RWPE1 (cell line): ENCODE data around the gene CDK5RAP2.

Experiments
- CTCF ChIA-PET: fragments of 350-600 bp; sonication (Branson Sonifier 250); formaldehyde crosslinking; extraction: SDS; loops from one replicate; lab custom pipeline; 2021; lab: Yijun Ruan, JAX
- POLR2A ChIA-PET: fragments of 400-600 bp; formaldehyde crosslinking; extraction: SDS; loops from one replicate; lab custom pipeline; 2020; ENCODE audit warnings: antibody characterized with exemption; ENCODE audit not compliant: low non-redundant PET; lab: Yijun Ruan, JAX
- DNase-seq: peaks from one replicate; pipeline ENCODE4 v3.0.0; 2012; ENCODE audit warnings: low spot score
- H3K27ac ChIP-seq: fragments of 450-650 bp; 2 replicates; pipeline ENCODE4 v1.5.1; 2017
- CTCF ChIP-seq: fragments of 450-650 bp; conservative IDR thresholded peaks from 2 replicates; pipeline ENCODE4 v1.5.1; 2017; ENCODE audit warnings: low read depth, mild to moderate bottlenecking

CDK5RAP2 gene

GRCh38 chr9:120443489-120443888 lies 136.5 kb downstream of the CDK5RAP2 start:
- DNase-seq: no peak
- TF ChIP-seq CTCF: no peak
- CTCF ChIA-PET: no interaction called here
- POLR2A ChIA-PET: no interaction called here
- no peak overlapping the region for H3K27ac ChIP-seq

- TF ChIP-seq CTCF: no peak
- DNase-seq: no peak
- no peak overlapping the region for H3K27ac ChIP-seq
- POLR2A ChIA-PET: no interaction called here
- CTCF ChIA-PET: no interaction called here
Observed at GRCh38 chr9:120442308-120442995, 137.5 kb downstream of the CDK5RAP2 start.

DNA sequence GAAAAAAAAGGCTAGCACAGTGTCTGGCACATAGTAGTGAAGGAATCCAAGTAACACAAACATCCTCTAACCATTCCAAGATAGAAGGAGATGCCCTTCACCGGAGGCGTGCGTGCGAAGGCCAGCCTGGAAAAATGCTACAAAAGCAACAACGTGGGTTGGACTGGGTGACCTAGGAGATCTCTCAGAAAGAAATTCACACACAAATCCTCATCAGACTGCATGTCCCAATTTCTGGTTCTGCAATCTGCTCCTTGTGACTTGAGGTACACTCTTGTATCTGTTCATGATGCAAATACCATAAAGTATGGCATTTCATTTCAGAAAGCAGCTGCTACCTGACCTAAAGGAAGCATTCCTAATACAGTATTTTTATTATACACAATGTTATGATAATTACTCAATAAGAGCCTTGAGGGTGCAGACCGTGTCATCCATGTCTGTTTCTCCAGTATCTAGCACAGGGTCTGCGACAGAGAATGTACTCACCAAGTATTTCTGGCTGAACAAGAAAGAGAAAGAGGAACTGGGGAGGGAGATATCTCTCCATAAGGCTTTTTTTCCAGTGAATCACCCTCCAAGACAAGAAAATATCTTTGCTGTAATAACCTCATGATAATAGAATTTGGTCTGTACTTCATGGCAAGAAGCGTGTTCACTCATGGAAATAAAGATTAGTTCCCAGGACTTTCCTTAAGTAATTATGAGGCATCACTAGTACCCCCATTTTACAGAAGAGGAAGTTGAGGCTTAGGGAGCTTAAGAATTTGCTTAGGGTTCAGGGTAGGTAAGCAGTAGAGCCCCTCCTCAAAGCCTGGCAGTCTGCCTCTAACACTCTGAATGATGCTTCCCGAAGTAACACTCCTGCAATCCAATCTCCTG lies 138.3 kb downstream of the CDK5RAP2 start:
- no peak overlapping the region for H3K27ac ChIP-seq
- POLR2A ChIA-PET: no interaction called here
- DNase-seq: no peak
- TF ChIP-seq CTCF: no peak
- CTCF ChIA-PET: interaction anchor here (0.6 kb wide), 1 partner anchor 12 kb away, joined by 3 read pairs; no protein-coding TSS in a partner anchor

- ChIA-PET POLR2A (no interaction called here), CTCF (interaction anchor here (0.5 to 0.6 kb wide), 2 partner anchors 13 to 106 kb away, joined by 3 to 4 read pairs; no protein-coding TSS in a partner anchor)
- H3K27ac ChIP-seq: no peak overlapping the region
- DNase-seq: no peak
- TF ChIP-seq CTCF: no peak
Observed at GRCh38 chr9:120440791-120441190, 139.2 kb downstream of the CDK5RAP2 start.

GRCh38 chr9:120439926-120440325 lies 140.0 kb downstream of the CDK5RAP2 start:
- ChIA-PET CTCF (interaction anchor here (0.6 to 1.5 kb wide), 3 partner anchors 12 to 19 kb away, joined by 3 to 4 read pairs (median 3); no protein-coding TSS in a partner anchor), POLR2A (no interaction called here)
- DNase-seq: no peak
- no peak overlapping the region for H3K27ac ChIP-seq
- TF ChIP-seq CTCF: no peak

GRCh38 chr9:120438836-120439546 lies 141.0 kb downstream of the CDK5RAP2 start:
- TF ChIP-seq CTCF: peak; percentile 52; the same call in 1 of the 2 replicates
- ChIA-PET POLR2A (interaction anchor here (0.7 kb wide), 1 partner anchor 429 kb away, joined by 3 read pairs; no protein-coding TSS in a partner anchor), CTCF (interaction anchor here (0.6 to 1.5 kb wide), 4 partner anchors 13 to 389 kb away, joined by 3 to 4 read pairs (median 3); no protein-coding TSS in a partner anchor)
- no peak overlapping the region for H3K27ac ChIP-seq
- peak; percentile 57 for DNase-seq
